IPS-11a (cell line): Measurements from ENCODE around the gene LNP1.

Source experiments
- H3K4me3 ChIP-seq: one replicate; pipeline ENCODE4 v1.5.1; 2013; ENCODE audit warnings: low read depth, low read length, control low read depth

Gene LNP1

DNA sequence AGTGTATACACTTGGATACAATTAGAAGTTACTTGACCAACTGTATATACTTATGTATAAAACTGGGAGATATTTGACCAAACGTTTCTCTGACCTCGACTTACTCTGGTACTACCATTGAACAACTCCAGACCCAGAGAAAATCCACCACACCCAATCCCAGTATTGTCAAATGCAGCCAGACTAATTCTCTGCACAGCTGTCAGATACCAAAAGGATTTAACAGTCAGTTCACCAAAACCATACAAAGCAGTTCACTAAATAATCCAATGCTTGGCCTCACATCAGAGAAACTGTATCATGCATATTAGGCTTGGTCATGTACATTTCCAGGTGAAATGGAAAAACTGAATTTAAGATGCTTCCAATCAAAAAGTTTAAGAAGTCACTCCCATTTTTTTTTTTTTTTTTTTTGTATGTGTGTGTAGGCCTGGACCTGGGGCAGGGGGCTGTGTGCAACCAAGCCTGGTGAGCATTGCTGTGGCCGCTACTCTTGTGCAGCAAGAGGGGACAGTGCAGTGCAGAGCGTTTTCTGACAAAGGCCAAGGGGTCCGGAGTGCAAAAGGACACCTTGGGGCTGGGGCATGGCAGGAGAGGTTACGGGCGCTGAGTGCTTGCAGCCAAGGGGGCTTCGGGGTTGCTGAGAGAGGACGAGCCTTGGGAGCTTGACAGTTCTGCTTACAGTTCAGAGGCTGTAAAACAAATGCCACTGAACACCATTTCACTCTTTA, 1.8 kb upstream of the LNP1 start:
- H3K4me3 ChIP-seq, result peak overlapping the region; percentile 87

DNA sequence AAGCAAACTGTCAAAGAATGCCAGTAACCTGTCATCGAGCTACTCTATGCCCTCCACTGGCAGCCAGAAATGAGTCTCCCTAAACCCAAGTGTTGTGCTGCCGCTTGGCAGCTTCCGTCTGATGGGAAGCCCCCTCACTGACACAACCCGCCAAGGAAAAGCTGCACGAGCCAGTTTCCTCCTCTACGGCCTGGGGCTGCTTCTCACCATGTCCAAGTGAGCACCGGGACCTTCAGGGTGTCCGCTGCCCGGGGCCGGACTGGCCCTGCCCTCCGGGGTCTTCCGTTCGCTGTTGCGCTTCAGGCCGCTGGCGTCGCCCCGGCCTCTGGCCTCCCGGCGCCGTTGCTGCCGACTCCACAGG, 940 bp upstream of the LNP1 start:
- peak overlapping the region; percentile 87 for H3K4me3 ChIP-seq

DNA sequence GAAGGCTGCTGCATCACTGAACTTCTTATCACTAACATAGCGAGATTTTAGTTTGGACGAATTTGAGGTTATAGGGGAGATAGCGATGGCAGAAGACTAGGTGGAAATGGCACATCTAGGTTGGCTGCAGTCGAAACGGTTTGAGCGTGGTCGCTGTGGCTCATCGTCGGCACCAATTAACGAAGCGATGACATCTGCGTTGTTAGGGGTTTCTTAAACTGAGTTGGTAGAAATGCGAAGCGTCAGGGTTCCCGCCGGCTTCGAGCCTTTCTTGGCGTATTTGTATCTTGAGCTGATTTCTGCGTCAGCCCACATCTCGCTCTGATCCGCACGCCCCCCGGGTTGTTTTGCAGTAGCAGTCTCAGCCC, 319 bp downstream of the LNP1 start:
- peak overlapping the region; percentile 87 for H3K4me3 ChIP-seq

DNA sequence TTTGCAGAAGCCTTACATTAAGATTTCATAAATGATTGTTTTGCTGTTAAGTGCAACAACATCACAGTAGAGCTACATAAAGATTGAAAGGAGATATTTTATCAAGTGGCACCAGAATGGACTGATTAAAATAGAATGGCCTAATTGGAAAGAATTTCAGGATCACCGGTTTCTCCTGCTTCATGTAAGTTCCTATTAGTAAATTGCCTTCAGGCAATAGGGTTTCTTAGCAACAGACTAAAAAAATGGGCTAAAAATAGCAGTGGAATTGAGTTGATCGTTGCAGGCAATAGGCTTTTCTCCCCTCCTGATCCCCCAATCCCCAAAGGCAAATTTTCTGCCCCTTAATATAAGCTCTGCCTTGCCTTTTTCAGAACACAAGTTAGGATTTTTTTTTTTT, 917 bp downstream of the LNP1 start:
- peak overlapping the region; percentile 87 for H3K4me3 ChIP-seq

DNA sequence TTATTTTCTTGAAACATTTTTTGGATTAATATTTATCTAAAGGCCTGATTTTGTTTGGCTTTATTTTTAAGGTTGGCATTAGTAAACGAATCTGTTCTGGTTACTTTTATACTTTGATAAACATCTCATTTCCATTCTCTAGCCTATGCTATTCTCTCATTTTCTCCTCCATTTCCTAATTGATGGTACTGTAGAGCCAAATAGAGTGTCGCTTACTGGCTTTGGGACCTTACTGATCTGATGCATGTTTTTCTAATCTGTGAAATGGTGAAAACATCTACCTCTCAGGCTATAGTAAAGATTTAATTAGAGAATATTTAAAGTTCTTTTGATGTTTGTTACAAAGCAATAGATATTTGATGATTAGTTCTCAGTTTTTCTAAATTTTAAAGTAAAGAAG, 1.6 kb downstream of the LNP1 start:
- H3K4me3 ChIP-seq, result peak overlapping the region; percentile 87

- peak overlapping the region; percentile 87 for H3K4me3 ChIP-seq
Observed at GRCh38 chr3:100403362-100404249, 2.3 kb downstream of the LNP1 start.

DNA sequence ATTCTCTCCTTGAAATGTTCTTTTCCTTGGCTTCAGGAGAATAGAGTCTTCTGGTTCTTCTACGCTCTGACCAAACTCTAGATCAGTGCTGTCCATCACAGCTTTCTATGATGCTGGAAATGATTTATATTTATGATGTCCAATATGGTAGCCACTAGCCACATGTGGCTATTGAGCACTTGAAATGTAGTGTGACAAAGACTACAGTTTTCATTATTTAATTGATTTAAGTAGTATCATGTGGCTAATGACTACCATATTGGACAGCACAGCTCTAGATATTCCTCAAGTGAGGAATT, 2.9 kb downstream of the LNP1 start:
- H3K4me3 ChIP-seq, result no peak overlapping the region

GRCh38 chr3:100407164-100407563, 5.8 kb downstream of the LNP1 start:
- H3K4me3 ChIP-seq, result no peak overlapping the region

GRCh38 chr3:100407977-100408532, 6.7 kb downstream of the LNP1 start:
- H3K4me3 ChIP-seq, result no peak overlapping the region

DNA sequence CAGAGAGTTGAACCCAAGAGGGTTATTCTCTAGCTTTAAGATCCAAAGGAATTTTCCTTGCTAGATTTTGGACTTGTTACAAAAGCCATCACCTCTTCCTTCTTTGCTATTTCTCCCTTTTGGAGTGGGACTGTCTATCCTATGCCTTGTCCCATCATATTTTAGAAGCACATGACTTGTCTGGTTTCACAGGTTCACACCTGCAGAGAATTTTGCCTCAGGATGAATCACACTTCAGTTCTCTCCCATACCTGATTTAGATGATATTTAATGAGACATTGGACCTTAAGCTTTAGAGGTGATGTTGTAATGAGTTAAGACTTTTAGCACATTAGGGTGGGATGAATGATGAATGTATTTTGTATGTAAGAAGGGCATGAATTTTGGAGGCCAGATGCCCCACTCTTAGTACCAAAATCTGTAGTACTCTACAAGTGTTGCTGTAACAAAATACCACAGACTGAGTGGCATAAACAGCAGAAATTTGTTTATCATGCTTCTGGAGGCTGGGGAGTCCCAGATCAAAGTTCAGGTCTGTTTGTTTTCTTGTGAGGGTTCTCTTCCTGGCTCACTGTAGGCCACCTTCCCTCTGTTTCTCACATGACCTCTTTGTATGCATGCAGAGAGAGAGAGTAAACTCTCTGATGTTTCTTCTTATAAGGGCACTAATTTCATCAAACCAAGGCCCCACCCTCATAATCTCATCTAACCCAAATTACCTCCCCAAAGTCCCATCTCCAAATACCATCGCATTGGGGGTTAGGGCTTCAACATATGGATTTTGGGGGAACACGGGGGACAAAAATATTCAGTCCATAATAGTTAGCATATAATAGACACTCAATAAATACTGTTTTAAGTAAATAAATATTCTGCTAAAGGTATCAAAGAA, 10.0 kb downstream of the LNP1 start:
- no peak overlapping the region for H3K4me3 ChIP-seq

DNA sequence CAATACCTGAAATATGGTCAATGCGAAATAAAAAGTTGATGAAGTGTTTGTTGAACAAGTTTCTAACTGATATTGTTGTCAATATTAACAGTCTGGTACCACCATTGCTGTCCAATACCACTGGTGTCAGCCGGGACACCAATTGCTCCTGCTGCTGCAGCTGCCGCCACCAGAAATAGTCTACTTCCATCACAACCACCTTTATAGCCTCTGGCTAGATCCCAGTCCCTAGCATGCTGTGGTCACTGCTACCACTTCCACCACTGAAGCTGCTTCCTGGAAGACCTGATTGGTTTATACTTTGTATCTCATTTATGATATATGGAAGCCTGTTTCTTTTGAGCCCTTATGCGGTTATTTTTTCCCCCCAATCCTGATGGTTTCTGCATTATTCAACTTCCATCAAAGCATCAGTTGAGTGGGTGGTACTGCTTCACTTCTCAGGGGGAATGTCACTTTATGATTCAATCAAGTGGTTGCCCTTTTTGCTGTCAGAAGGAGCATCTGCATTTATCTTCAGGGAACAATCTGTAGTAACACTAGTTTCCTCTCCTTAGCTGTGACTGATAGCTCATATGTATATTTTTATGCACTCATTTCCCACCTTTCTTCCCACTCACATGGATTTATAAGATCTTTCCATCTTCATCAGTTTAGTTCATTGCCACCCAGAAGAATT, 11.7 kb downstream of the LNP1 start:
- no peak overlapping the region for H3K4me3 ChIP-seq

DNA sequence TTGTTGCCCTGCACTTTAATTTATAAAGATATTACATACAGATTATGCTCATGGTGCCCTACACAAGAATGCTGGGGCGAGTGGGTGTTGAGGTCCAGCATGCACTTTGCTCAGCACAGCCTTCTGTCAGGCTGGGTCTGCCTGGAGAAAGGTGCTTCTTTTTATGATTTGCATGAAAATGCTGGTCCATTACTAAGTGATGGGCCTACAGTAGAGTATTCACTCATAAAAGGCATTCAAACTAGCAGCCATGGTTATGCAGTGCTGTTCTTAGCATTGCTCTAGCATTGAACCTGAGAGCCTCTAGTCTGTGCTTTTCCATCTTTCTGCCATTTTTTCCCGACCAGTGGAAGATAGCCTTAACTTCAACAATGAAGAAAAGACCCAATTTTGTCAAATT, 12.3 kb downstream of the LNP1 start:
- H3K4me3 ChIP-seq, result no peak overlapping the region

DNA sequence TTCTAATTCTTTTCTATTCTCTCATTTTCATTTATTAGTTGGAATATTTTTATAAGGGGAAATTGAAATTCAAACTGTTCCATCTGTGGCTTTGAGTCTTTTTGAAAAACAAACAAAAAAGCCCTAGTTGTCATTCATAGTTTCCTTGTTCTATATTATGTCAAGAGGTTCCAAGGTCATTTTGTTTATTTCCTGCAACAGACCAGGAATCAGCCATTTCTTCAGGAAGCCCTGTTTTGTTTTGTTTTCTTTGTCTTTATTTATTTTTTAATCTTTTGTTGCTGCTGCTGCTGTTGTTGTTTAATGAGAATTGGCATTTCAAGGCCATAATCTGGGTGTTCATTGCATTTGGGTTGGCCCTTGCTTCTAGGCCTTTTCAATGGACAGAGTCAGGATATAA, 14.8 kb downstream of the LNP1 start:
- H3K4me3 ChIP-seq, result no peak overlapping the region

- H3K4me3 ChIP-seq, result no peak overlapping the region
Observed at GRCh38 chr3:100416863-100417262, 15.5 kb downstream of the LNP1 start.

DNA sequence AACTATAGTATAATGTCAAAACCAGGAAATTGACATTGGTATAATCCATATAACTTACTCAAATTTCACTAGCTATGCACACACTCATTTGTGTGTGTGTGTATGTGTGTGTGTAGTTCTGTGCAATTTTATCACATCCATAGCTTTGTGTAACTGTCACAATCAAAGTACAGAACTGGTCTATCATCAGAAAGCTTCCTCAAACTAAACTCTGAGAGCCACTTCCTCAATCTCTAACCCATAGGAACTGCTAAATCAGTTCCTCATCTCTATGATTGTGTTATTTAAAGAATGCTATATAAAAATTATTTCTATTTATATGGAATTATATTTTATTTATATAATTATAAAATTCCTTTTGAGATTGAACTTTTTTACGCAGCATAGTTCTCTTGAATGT, 18.1 kb downstream of the LNP1 start:
- no peak overlapping the region for H3K4me3 ChIP-seq

DNA sequence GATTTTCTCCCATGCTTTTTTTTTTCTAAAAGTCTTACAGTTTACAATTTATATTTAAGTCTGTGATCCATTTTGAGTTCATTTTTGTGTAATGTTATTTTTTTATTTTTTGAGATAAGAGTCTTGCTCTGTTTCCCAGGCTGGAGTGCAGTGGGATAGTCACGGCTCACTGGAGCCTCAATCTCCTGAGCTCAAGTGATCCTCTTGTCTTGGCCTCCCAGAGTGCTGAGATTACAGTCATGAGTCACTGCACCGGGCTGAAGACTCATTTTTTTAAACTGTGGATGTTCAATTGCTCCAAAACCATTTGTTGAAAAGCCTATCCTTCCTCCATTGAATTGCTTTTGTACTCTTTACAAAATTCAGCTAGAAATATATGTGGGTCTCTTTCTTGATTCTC, 19.5 kb downstream of the LNP1 start:
- H3K4me3 ChIP-seq, result no peak overlapping the region

GRCh38 chr3:100423611-100424010, 22.3 kb downstream of the LNP1 start:
- no peak overlapping the region for H3K4me3 ChIP-seq

GRCh38 chr3:100424261-100424660, 22.9 kb downstream of the LNP1 start:
- no peak overlapping the region for H3K4me3 ChIP-seq

- H3K4me3 ChIP-seq, result no peak overlapping the region
Observed at GRCh38 chr3:100425316-100425715, 24.0 kb downstream of the LNP1 start.

- no peak overlapping the region for H3K4me3 ChIP-seq
Observed at GRCh38 chr3:100426067-100426682, 24.8 kb downstream of the LNP1 start.
